NCI-H526 treated with DMSO at 0.1 percent for 48 hours (cell line): ENCODE results near the gene CGB2.
"Not testable (repeated sequence)": the region's sequence is repeated elsewhere in the genome, so short reads cannot be mapped to it uniquely, and the experiment has no call there.

Experiments
- DNase-seq: peaks from one replicate; lab custom pipeline; 2025; lab: John Stamatoyannopoulos, UW

The CGB2 gene

DNA sequence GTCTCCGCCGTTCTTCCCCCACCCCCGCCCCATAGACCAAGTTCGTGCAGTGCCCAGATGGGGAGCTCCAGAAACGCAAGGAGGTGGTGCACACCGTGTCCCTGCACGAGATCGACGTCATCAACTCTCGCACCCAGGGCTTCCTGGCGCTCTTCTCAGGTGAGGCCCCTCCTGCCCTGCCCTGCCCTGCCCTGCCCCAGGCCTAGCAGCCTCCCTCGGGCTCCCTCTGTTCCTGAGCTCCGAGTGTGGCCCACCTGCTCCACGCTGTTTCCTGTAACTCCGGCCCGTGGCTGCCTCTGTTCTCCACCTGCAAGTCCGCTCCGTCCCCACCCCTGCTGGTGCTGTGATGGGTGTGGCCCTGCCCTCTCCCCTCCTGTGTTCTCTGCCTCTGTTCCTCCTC, 21.2 kb upstream of the CGB2 start:
- no peak for DNase-seq

DNA sequence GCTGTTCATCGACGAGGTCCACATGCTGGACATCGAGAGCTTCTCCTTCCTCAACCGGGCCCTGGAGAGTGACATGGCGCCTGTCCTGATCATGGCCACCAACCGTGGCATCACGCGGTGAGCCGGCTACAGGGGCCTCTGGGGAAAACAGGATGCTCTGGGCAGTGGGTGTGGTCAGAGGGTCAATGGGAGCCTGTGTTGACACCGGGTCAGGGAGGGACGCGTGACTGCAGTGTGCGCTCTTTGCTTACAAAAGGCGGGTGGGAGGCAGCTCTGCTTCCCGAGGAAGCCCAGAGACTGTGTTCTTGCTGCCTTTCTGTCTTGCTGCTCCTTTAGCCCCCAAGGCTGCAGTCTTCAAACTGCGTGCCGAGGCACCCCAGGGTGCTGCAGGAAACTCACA, 20.5 kb upstream of the CGB2 start:
- no peak for DNase-seq

DNA sequence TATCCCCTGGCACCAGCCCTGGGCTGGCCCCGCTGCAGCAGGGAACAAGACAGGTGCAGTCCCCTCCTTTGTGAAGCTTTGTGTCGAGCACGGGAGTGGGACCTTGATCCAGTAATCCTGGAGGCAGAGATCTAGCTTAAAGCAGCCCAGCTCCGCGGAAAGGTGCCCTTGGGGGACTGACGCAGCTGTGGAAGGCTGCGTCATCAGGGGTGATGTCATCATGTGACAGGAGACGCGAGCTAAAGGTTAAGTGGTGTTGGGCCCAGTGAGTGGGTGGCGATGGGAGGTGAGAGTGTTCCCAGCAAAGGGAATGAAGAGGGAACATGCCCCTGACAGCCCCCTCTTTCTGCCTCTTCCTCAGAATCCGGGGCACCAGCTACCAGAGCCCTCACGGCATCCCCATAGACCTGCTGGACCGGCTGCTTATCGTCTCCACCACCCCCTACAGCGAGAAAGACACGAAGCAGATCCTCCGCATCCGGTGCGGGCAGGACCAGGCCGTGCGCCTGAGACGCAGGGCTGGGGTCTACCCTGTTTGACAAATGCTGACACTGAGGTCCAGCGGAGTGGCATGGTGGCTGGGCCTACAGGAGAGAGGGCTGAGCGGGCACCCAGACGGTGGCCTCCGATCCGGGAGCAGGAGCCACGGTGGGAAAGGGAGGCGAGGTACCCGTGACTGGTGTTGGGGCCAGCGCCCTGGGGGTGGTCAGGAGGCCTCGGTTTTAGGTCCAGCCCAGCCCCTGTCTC, 17.4 kb upstream of the CGB2 start:
- no peak for DNase-seq

DNA sequence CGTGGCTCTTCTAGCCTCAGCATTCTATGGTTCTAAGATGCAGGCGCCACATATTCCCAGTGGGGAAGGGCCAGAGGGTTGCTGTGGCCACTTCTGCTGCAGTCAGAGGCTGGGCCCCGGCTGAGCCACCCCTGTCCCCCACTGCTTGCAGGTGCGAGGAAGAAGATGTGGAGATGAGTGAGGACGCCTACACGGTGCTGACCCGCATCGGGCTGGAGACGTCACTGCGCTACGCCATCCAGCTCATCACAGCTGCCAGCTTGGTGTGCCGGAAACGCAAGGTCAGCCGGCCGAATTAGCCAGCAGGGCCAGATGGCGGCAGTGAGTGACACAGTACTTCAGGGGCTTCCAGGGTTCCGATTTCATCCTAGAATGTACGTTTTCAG, 16.8 kb upstream of the CGB2 start:
- no peak for DNase-seq

DNA sequence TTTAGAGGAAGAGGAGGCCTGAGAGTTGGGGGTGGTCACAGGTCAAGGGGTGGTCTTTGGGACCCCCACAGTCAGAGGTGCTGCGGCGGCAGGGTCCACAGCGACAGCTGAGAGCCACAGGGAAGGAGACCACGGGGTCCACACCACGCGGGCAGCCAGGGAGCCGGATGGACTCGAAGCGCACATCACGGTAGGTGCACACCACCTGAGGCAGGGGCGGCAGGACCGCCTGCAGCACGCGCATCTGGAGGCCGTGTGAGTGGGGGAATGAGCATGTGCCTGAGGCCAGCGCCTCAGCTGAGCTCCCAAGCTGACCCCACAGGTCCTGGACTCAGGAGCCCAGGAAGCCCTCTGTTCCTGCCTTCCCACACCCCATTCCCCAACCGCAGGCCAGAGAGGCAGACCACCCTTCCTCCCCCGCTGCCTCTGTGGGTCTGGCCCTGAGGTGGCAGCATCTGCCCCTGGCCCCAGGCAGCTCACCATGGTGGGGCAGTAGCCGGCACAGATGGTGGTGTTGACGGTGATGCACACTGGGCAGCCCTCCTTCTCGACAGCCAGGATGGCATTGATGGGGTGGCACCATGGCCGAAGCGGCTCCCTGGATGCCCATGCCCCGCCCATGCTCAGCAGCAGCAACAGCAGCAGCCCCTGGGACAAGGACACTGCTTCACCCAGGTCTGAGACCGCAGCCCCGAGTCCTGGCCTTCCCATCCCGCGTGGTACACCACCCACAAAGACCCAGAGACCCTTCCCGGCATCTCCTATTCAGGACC, 15.4 kb upstream of the CGB2 start:
- DNase-seq: no peak

DNA sequence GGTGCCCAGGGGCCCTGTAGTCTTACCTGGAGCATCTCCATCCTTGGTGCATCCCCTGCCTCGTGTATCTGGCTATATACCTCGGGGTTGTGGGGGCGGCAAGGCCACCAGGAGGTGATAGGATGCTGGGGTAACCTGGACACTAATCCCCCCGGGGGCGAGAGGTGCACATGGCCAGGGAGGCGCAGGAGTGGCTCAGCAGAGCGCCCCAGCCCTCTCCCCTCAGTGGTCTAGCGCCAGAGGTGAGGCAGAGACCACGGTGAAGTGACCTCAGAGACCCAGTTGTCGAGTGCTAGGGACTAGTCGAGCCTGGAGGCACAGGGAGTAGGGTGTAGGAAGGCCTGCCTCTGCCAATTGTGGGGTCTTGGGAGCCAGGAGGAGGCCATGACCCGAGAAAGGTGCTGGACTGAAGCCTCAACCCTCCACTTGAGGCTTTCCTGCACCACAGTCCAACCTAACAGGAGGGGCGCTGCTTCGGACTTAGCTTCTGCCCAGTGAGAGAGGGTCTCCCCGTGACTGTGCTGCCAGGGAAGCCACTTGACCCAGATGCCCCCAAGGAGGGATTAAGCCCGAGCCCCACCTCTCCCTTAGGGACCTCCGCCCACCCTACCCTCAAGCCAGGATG, 14.5 kb upstream of the CGB2 start, which contains the start of gene LHB:
Gene LHB (minus strand): TSS at position 51 of the 625 bp plus-strand sequence. CDS start 10 bp downstream, at position 41.
- no peak for DNase-seq

DNA sequence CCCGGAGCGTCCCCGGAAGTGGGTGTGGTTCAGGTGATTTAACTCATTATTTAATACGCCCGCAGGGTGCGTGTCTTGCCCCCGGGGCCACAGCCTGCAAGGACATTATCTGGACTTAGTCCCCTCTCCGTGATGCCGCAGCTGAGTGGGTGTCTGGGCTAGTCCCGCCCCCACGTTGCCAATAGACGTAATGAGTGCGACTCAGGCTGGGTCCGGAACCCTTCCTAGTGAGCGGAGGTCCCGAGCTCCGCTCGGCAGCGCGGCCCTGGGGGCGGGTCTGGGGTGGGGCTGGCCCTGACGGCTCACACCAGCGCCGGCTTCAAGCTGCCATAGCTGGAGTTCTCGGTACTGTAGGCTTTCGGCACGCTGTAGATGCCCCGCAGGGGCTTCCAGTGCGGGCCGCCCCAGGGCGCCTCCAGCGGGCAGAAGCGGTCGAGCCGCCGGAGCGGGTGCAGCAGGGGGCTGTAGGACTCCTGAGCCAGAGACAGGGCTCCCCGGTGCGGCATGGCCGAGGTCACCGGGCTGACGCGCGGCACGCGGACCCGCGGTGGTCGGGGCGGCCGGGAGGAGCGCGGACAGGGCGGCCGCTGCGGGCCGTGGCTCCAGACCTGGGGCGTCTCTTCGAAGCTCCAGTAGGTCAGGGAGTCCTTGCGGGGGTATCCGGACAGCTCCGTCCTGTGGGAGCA, 13.9 kb upstream of the CGB2 start:
- DNase-seq: no peak

DNA sequence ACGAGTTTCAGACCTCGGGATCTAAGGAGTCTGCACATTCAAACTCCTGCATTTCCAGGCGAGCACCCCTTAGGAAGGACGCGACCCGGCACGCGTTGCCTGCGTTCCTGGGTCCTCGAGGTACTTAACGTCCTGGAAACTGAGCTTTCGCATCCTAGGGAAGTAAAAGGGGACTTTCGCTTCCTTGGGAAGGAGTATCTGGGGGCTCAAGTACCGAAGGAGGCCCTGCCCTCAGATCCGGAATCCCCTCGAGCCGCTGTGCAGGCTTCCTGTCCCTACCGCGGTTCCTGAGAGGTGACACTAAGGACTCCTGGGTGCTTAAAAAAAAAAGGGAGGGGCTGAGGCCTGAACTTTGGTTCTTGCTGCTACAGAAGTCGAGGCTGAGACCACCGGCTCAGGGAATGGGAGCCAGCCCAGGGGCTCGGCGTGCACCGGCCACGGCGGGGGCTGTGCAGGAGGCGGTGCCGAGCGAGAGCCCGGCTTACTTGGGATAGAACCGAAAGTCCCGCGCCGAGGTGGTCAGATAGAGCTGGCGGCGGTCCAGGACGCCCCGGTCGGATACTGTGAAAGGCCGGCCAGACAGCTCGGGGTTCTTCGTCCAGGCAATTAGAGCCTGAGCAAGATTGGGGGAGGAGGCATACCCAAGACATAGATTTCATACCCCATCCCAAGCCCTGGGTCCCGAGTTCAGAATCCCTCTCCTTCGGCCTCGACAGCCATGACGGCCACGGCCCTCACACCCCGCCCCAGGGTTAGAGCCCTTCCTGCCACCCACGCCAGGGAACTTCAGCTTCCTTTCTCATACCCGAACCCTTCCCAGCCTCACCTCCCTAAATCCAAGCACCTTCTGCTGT, 13.1 kb upstream of the CGB2 start:
- not testable (repeated sequence) for DNase-seq

DNA sequence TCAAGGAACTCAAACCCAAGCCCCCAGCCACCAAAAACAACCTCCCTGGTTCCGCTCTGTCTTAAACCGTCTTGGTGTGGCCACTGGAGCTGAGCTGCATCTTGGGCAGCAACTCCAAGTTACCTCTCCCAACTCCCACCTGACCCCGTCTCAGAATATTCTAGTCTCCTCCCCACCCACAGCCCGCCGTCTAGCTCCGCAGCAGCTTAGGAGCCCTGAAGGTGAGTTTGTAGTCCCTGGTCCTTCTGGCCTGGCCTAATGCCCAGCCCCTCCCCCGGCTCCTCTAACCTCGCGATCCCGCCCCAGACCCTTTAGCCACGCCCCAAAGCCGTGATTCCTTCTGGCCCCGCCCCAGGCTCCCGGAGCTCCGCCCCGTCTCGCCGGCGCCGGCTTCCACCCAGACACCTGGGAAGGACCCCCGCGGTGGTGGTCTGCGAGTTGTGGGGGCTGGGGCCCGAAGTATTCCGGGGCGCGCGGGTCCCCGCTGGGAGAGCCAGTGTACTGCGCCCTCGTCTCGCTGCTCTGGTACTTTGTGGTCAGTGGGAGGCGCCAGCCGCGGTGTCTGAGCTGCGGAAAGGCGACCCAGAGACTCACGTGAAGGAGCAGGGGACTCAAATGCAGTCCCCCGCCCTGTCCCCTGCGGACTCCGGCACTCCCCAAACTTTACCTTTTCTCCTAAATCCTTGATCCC, 12.3 kb upstream of the CGB2 start:
- DNase-seq: no peak

DNA sequence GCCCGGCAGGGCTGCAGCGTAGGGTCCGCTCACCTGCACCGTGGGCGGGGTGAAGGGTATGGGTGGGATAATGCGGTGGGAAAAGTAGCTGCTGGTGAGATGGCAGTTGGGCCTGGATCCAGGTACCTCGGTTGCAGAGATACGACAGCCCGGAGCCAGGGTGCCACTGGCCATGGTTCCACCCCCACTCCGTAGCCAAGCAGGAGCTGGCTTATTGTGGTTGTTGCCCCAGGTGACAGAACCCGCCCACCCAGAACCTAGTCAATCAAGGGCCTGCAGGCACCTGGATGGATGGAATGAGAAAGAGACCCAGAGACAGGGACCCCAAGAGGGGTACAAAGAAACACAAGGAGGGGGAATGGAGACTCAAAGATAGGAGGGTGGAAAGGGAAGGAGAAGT, 11.3 kb upstream of the CGB2 start:
- DNase-seq: no peak

DNA sequence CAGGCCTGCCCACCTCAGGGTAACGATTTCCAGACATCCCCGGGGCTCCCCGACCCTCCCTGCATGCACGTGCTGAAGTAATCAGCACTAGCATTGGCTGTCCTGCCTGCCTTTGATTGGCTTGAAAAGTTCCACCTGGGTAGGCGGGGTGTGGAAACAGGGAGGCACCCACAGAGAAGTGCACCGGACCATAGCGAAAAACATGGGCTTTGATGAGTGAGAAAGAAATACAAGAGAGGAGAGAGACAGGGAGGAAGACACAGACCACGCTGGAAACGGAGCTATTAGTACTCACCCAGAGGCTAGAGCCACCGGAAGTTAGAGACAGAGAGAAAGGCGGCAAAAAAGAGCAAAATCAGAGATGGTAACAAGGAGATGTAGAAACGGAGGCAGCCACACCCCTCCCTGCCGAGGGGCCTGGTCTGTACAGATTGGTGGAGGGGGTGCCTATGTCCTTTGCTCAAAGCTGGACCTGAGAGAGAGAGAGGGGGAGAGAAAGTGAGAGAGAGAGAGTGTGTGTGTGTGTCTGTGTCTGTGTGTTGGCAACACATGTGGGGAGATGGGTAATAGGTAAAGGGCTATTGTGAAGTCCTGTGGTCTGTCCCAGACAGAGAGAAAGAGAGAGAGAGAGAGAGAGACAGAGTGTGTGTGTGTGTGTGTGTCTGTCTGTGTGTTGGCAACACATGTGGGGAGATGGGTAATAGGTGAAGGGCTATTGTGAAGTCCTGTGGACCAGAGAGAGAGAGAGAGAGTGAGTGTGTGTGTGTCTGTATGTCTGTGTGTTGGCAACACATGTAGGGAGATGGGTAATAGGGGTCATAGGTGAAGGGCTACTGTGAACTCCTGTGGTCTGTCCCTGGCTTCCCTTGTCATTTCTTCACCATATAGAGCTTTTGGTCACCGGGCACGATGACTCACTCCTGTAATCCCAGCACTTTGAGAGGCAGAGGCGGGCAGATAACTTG, 10.5 kb upstream of the CGB2 start:
- no peak for DNase-seq

DNA sequence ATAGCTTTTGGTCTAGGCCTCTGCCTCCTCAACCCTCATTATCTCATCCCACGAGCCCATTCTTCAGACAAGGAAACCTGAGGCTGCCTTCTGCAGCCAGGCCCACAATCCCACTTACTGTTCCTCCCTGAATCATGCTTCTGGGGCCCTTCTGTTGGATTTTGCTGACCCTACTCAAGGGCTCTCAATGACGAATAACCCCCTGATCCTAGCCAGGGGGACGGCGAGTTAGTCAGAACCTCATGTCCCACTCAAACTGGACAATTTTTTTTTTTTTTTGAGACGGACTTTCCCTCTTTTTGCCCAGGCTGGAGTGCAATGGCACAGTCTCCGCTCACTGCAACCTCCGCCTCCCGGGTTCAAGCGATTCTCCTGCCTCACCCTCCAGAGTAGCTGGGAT, 9.6 kb upstream of the CGB2 start:
- no peak for DNase-seq

DNA sequence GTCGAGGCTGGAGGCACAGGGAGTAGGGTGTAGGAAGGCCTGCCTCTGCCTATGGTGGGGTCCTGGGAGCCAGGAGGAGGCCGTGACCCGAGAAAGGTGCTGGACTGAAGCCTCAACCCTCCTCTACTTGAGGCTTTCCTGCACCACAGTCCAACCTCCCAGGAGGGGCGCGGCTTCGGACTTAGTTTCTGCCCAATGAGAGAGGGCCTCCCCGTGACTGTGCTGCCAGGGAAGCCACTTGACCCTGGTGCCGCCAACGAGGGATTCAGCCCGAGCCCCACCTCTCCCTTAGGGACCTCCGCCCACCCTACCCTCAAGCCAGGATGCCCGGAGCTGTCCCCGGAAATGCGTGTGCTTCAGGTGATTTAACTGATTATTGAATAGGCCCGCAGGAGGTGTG, 7.5 kb upstream of the CGB2 start, which contains the start of gene CGB3:
Gene CGB3 (minus strand): TSS at position 101 of the 400 bp plus-strand sequence. CDS start 362 bp downstream, outside the sequence.
- not testable (repeated sequence) for DNase-seq

DNA sequence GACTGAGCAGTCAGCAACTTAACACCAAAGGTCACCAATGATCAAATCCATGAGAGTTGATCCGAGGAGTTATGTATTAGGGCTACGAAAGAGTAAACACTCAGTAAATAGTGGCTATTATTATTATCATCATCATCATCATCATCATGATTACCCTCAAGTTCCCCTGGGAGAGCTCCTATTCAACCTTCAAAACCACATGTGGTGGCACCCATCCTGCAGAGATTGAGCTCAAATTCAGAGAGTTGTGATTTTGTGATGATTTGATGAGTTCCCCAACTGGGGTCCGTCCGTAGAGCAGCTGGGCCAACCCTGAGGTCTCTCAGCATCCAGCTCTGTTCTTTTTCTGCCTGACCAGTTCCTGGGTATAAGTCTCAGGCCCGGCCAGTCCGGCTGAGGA, 6.6 kb upstream of the CGB2 start:
- DNase-seq: not testable (repeated sequence)

DNA sequence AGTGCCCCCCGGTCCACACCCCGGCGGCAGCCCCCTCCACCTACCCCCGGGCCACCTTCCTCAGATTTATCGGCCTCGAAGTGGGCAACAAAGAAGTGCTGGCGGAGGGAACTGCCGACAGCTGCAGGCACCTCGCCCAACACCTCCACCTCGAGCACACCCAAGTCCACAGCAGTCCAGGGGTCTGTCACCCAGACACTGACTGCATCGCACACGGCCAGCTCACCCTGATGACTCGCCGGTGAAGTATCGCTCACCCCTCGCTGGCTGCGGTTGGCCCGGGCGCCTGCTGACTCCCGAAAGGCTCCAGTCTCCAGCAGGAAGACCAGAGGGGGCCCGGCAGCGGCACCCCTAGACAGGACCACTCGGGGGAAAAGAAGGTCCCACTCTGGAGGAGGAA, 6.1 kb upstream of the CGB2 start:
- DNase-seq: not testable (repeated sequence)

DNA sequence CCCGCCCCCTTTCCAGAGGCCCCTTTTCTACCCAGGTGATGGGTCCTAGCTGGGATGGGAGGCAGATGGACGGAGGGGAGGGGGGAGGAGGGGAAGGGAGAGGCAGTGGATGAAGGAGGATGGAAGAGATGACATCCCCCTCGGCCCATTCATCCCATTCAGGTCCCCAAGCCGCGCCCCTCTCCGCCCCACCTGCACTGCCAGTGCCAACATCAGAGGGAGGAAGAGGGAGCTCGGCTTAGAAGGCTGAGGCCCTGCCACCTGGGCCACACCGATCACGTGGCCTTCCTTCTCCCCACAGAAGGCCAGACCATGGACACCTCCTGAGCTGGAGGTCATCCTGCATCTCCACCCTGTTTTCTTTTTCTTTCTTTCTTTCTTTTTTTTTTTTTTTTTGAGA, 3.0 kb upstream of the CGB2 start:
- not testable (repeated sequence) for DNase-seq

DNA sequence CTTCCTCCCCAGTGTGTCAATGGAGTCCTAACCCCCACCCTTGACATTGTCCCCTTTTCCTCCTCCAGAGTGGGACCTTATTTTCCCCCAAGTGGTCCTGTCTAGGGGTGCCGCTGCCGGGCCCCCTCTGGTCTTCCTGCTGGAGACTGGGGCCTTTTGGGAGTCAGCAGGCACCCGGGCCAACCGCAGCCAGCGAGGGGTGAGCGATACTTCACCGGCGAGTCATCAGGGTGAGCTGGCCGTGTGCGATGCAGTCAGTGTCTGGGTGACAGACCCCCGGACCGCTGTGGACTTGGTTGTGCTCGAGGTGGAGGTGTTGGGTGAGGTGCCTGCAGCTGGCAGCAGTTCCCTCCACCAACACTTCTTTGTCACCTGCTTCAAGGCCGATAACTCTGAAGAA, 1.9 kb upstream of the CGB2 start:
- DNase-seq: not testable (repeated sequence)

DNA sequence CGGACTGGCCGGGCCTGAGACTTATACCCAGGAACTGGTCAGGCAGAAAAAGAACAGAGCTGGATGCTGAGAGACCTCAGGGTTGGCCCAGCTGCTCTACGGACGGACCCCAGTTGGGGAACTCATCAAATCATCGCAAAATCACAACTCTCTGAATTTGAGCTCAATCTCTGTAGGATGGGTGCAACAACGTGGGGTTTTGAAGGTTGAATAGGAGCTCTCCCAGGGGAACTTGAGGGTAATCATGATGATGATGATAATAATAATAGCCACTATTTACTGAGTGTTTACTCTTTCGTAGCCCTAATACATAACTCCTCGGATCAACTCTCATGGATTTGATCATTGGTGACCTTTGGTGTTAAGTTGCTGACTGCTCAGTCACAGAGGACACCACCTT, 1.4 kb upstream of the CGB2 start:
- DNase-seq: not testable (repeated sequence)

DNA sequence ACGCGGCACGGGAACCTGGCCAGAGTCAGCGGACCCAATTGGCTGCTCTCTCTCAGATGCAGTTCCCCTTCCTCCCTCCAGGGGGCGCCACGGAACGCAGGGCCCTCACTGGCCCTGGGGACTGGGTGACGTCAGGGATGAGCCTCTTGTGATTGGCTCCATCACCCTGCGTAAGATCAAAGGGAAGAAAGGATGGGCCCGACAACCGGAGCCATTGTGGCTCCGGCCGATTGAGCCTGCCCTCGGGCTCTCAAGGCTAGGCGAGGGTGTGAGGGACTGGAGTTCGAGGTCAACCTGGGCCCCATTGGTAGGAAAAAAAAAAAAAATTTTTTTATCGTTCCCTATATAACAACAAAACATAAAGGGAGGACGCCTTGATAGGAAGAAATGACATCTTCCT, 5.1 kb downstream of the CGB2 start, which contains the start of gene CGB1:
Gene CGB1 (minus strand): TSS at position 81 of the 400 bp plus-strand sequence. CDS start 184 bp downstream, outside the sequence.
- DNase-seq: not testable (repeated sequence)
